Measurements from ENCODE around the gene EDC3. TPM values are rescaled to one million over a fixed set of nuclear protein-coding genes. Genes with fewer than 3 reads are reported as not detected.

The EDC3 gene
- polyA plus RNA-seq, 2 of the 4 experiments (the other 2 are of a cell fraction) = 23.2 to 24.1 TPM

GRCh38 chr15:74735305-74735704, 39.5 kb upstream of the EDC3 start:
- ATAC-seq (no peak), FAIRE-seq (no peak), DNase-seq (ENCODE audit: low read depth in 1 of 2, low spot score in 1 of 2) (no peak)
- ChIA-PET CTCF (interaction anchor here (1.5 kb wide), 1 partner anchor 36 kb away, joined by 3 read pairs; no protein-coding TSS in a partner anchor), POLR2A (no interaction called here)
- Histone ChIP-seq H3K4me3 (no peak overlapping the region), H3K4me2 (no peak overlapping the region), H3K4me1 (no peaks in the 10 kb centered on the region), H3K27ac (no peak overlapping the region), H3K9me3 (no peaks in the 10 kb centered on the region)
- 59% methylated on average over 3 of the region's 3 CpGs for WGBS (ENCODE audit: missing lambda C conversion rate)
- TF ChIP-seq CTCF (IDR thresholded peaks at IDR 0.05) (no peak), ZFP36 (IDR thresholded peaks at IDR 0.05; ENCODE audit: borderline replicate concordance, partially characterized antibody) (no peak)

GRCh38 chr15:74733269-74733668, 37.4 kb upstream of the EDC3 start:
- no peak for ATAC-seq
- CTCF ChIA-PET = interaction anchor here (1.9 kb wide), 1 partner anchor 36 kb away, joined by 9 read pairs; no protein-coding TSS in a partner anchor
- no peak overlapping the region for H3K27ac ChIP-seq
- H3K4me1 ChIP-seq = no peaks in the 10 kb centered on the region
- TF ChIP-seq NFE2L2 (conservative IDR thresholded peaks at IDR 0.05; ENCODE audit: low read length) = no peak
- no peak for TF ChIP-seq KDM1A (IDR thresholded peaks at IDR 0.05; ENCODE audit: low read depth)
- no peak for TF ChIP-seq MAZ (IDR thresholded peaks at IDR 0.05; ENCODE audit: borderline replicate concordance, low read depth, low read length)
- 48% methylated on average over 3 of the region's 3 CpGs for WGBS (ENCODE audit: missing lambda C conversion rate)
- H3K9me3 ChIP-seq = no peaks in the 10 kb centered on the region
- no peak for FAIRE-seq
- DNase-seq (ENCODE audit: low read depth in 1 of 2, low spot score in 1 of 2) = no peak
- H3K4me2 ChIP-seq = no peak overlapping the region
- POLR2A ChIA-PET = no interaction called here
- no peak overlapping the region for H3K4me3 ChIP-seq

- FAIRE-seq = no peak
- Histone ChIP-seq H3K4me2 (no peak overlapping the region), H3K4me1 (no peaks in the 10 kb centered on the region), H3K9me3 (no peaks in the 10 kb centered on the region), H3K27ac (no peak overlapping the region), H3K4me3 (no peak overlapping the region)
- no peak for DNase-seq (ENCODE audit: low read depth in 1 of 2, low spot score in 1 of 2)
- WGBS (ENCODE audit: missing lambda C conversion rate) = 84% methylated on average over 4 of the region's 5 CpGs
- TF ChIP-seq BHLHE40 (IDR thresholded peaks at IDR 0.05; ENCODE audit: low read depth, low read length) (no peak), RCOR1 (IDR thresholded peaks at IDR 0.05; ENCODE audit: low read depth, low read length) (no peak), CBX2 (IDR thresholded peaks at IDR 0.05; ENCODE audit: borderline replicate concordance, low read depth) (no peak), SREBF2 (IDR thresholded peaks at IDR 0.05) (no peak), ZNF302 (CRISPR knock-in tag; IDR thresholded peaks at IDR 0.05) (no peak), POLR2A (IDR thresholded peaks at IDR 0.05; ENCODE audit: low read length) (no peak), JUN (IDR thresholded peaks at IDR 0.05) (no peak), FOSL2 (IDR thresholded peaks at IDR 0.05) (no peak), FOSL2 (CRISPR knock-in tag; IDR thresholded peaks at IDR 0.05) (no peak), KDM5A (IDR thresholded peaks at IDR 0.05) (no peak), RFX5 (IDR thresholded peaks at IDR 0.05) (no peak)
- no peak for ATAC-seq
- POLR2A ChIA-PET = no interaction called here
- CTCF ChIA-PET = interaction anchor here (1.9 kb wide), 1 partner anchor 36 kb away, joined by 9 read pairs; no protein-coding TSS in a partner anchor
These were observed 37.0 kb upstream of the EDC3 start for GRCh38 chr15:74732846-74733245.

GRCh38 chr15:74730619-74731316, 34.9 kb upstream of the EDC3 start:
- H3K27ac ChIP-seq = no peak overlapping the region
- peaks cover 4% of the 10 kb centered on the region; the same call in 1 of the 3 replicates for H3K4me1 ChIP-seq
- 79% methylated on average over 6 of the region's 7 CpGs for WGBS (ENCODE audit: missing lambda C conversion rate)
- CTCF ChIA-PET = interaction anchor here (1.4 to 1.5 kb wide), 2 partner anchors 10 to 38 kb away, joined by 4 to 9 read pairs; no protein-coding TSS in a partner anchor
- no peaks in the 10 kb centered on the region for H3K9me3 ChIP-seq
- FAIRE-seq (no peak), DNase-seq (ENCODE audit: low read depth in 1 of 2, low spot score in 1 of 2) (no peak), ATAC-seq (no peak)
- TF ChIP-seq RAD21 (conservative IDR thresholded peaks at IDR 0.05 in 1 of 2, IDR thresholded peaks at IDR 0.05 in 1 of 2) = no peak
- no peak for TF ChIP-seq ESRRA (IDR thresholded peaks at IDR 0.05; ENCODE audit: borderline replicate concordance, low read length)
- TF ChIP-seq HOXB13 (CRISPR knock-in tag; IDR thresholded peaks at IDR 0.05; ENCODE audit: low read depth) = no peak
- TF ChIP-seq JUN (IDR thresholded peaks at IDR 0.05) = no peak
- no peak for TF ChIP-seq EHMT2 (IDR thresholded peaks at IDR 0.05; ENCODE audit: low read depth)
- TF ChIP-seq JUNB (IDR thresholded peaks at IDR 0.05) = no peak
- no peak for TF ChIP-seq HOXB5 (CRISPR knock-in tag; IDR thresholded peaks at IDR 0.05)
- TF ChIP-seq EP300 (IDR thresholded peaks at IDR 0.05) = no peak
- no peak for TF ChIP-seq HDAC2 (IDR thresholded peaks at IDR 0.05)
- TF ChIP-seq EHF (CRISPR knock-in tag; IDR thresholded peaks at IDR 0.05) = no peak
- no peak for TF ChIP-seq TP53 (CRISPR knock-in tag; IDR thresholded peaks at IDR 0.05)
- TF ChIP-seq CEBPB (IDR thresholded peaks at IDR 0.05) = no peak
- no peak for TF ChIP-seq GATA3 (IDR thresholded peaks at IDR 0.05; ENCODE audit: borderline replicate concordance)
- TF ChIP-seq RARB (CRISPR knock-in tag; IDR thresholded peaks at IDR 0.05) = no peak
- TF ChIP-seq HEYL (CRISPR knock-in tag; IDR thresholded peaks at IDR 0.05) = no peak
- TF ChIP-seq CHD4 (IDR thresholded peaks at IDR 0.05; ENCODE audit: borderline replicate concordance) = no peak
- TF ChIP-seq ZFP36 (IDR thresholded peaks at IDR 0.05; ENCODE audit: borderline replicate concordance, partially characterized antibody) = no peak
- TF ChIP-seq BHLHE40 (IDR thresholded peaks at IDR 0.05; ENCODE audit: low read depth, low read length) = no peak
- TF ChIP-seq SREBF2 (IDR thresholded peaks at IDR 0.05) = no peak
- no peak for TF ChIP-seq TFCP2L1 (CRISPR knock-in tag; IDR thresholded peaks at IDR 0.05)
- H3K4me3 ChIP-seq = no peak overlapping the region
- no peak overlapping the region for H3K4me2 ChIP-seq
- POLR2A ChIA-PET = no interaction called here

Data from A549 (cell line).